Heart right ventricle (tissue), 16 donors: ENCODE measurements around the gene ELN. TPM values are rescaled to one million over a fixed set of nuclear protein-coding genes. Genes with fewer than 3 reads are reported as not detected.
A peak's percentile ranks its signal among the peaks of the same experiment; 100 is the strongest.

Experiments used
- ATAC-seq, 8 donors: fragments of 200-7000 bp; cut with Tn5 transposase; one replicate each; pipeline ENCODE4 v1.9.1; 2020; ENCODE audit warnings: mild to moderate bottlenecking in 8 of 8, moderate library complexity in 8 of 8, moderate number of reproducible peaks in 1 of 8
- DNase-seq, 2 donors: peaks; one replicate each; pipeline ENCODE4 v3.0.0-alpha.2; 2020
- H3K27ac ChIP-seq, 10 donors: fragments of 200-600 bp; sonication (generic) in 2 of 10; one replicate each; pipeline versions ENCODE4 v1.5.0 to v1.8.0; 2020 to 2022; ENCODE audit warnings: mild to moderate bottlenecking in 3 of 10
- H3K27me3 ChIP-seq, 7 donors: fragments of 200-600 bp; one replicate each; pipeline ENCODE4 v1.8.0; 2021 to 2022; ENCODE audit warnings: mild to moderate bottlenecking in 2 of 7
- H3K36me3 ChIP-seq, 9 donors: fragments of 200-600 bp; sonication (generic) in 1 of 9; one replicate each; pipeline versions ENCODE4 v1.5.0 to v1.8.0; 2020 to 2022; ENCODE audit warnings: mild to moderate bottlenecking in 2 of 9
- H3K4me1 ChIP-seq, 9 donors: fragments of 200-600 bp; sonication (generic) in 1 of 9; one replicate each; pipeline versions ENCODE4 v1.5.0 to v1.8.0; 2020 to 2022; ENCODE audit warnings: mild to moderate bottlenecking in 4 of 9
- H3K4me3 ChIP-seq, 10 donors: fragments of 200-600 bp; sonication (generic) in 2 of 10; one replicate each; pipeline versions ENCODE4 v1.5.0 to v1.8.0; 2020 to 2022; ENCODE audit warnings: mild to moderate bottlenecking in 7 of 10, moderate library complexity in 2 of 10
- H3K9me3 ChIP-seq, 11 donors: fragments of 200-600 bp in 10 of 11; sonication (generic) in 2 of 11; one replicate each; pipeline versions ENCODE4 v1.5.0 to v1.8.0; 2013 to 2022; ENCODE audit warnings: mild to moderate bottlenecking in 2 of 11, control low read depth in 1 of 11, moderate library complexity in 1 of 11
- WGBS, 2 donors: extraction: QIAGEN DNeasy Blood & Tissue Kit; methylation state at CpG; one replicate each; pipeline ENCODE4 v1.1.7; 2013; ENCODE audit warnings: inconsistent platforms in 1 of 2; 5-methylcytosine and 5-hydroxymethylcytosine counted together
- intact Hi-C, 10 donors: fragments of 100-400 bp; cut with DNase I; formaldehyde crosslinking; loops; one replicate each; pipeline versions ENCODE4 v1.11.1 to v1.14.2; 2022
- polyA plus RNA-seq, 2 donors: library from polyadenylated mRNA; stranded (reverse); fragments of 200-250 nt; gene quantifications; one replicate each; pipeline ENCODE4 v1.2.3, GENCODE V29; 2013
- total RNA-seq, 10 donors: library from RNA; stranded (reverse); fragmentation: NEBNext Ultra II Directional in 3 of 10; extraction: Animal tissue kit (Norgen Biotek cat#: 25700) in 3 of 10; gene quantifications; one replicate each; pipeline versions ENCODE4 v1.2.1 to v1.2.4, GENCODE V29; 2021 to 2023
- TF ChIP-seq, protein P1 (sequence below), 9 donors: fragments of 200-600 bp; sonication (generic) in 2 of 9; IDR thresholded peaks; one replicate each; pipeline versions ENCODE4 v1.5.0 to v1.8.0; 2021 to 2022; ENCODE audit warnings: antibody characterized with exemption in 9 of 9, mild to moderate bottlenecking in 5 of 9, moderate library complexity in 1 of 9
- donor health status: Arrhythmogenic right ventricular cardiomyopathy.
- donor health status: ischemic (EF 13 %, LVEDD 7.1; RV severe dilation, severe dysfunction).
- donor health status: healthy with polysubstance abuse.
- donor health status: DM: no; HTN: yes; CAD: no.
- donor health status: DM: no; HTN: no; CAD: no.
- donor health status: ischemic (EF 25% LVEDD 6.9; RV normal size, moderate dysfunction).
- donor health status: ischemic (EF 25% LVEDD 5.7; RV mildly dilated, moderate dysfunction).
- donor health status: healthy.
- donor health status: DM: yes; HTN: yes; CAD: no.
- donor health status: Ischemic cardiomyopathy.
- donor health status: ischemic (EF 35%, LVEDD 5.7; RV mildly dilated, moderate dysfunction).
- donor health status: nonischemic (EF 11% LVEDD 7.7; RV severe dilation, severe dysfunction).
- donor health status: DM: yes; HTN: yes; CAD: no.
- donor health status: PGD.
- donor health status: ischemic (EF 29% LVEDD 5.4; RV normal size, mild dysfunction).
- donor health status: nonischemic (EF 23%, LVEDD 6.1; RV moderate dilation, normal function).

Gene ELN
- total and polyA plus RNA-seq, 12 donors, result 14.2 to 99.8 (median 31.8) TPM

GRCh38 chr7:74084722-74085578 is 57.0 kb downstream of the ELN start:
- Histone ChIP-seq H3K36me3 (peaks cover 0 to 29% (median 0%) of the 10 kb centered on the region in 9 donors), H3K4me3 (peak overlapping the region in 9 of 10 donors; percentile 68 to 95 (median 78)), H3K27me3 (no peaks in the 10 kb centered on the region), H3K4me1 (peaks cover 6 to 23% (median 19%) of the 10 kb centered on the region in 9 donors), H3K9me3 (no peaks in the 10 kb centered on the region), H3K27ac (peak overlapping the region in 7 of 10 donors; percentile 23 to 85 (median 56))
- DNase-seq, result no peak
- TF ChIP-seq, protein P1, sequence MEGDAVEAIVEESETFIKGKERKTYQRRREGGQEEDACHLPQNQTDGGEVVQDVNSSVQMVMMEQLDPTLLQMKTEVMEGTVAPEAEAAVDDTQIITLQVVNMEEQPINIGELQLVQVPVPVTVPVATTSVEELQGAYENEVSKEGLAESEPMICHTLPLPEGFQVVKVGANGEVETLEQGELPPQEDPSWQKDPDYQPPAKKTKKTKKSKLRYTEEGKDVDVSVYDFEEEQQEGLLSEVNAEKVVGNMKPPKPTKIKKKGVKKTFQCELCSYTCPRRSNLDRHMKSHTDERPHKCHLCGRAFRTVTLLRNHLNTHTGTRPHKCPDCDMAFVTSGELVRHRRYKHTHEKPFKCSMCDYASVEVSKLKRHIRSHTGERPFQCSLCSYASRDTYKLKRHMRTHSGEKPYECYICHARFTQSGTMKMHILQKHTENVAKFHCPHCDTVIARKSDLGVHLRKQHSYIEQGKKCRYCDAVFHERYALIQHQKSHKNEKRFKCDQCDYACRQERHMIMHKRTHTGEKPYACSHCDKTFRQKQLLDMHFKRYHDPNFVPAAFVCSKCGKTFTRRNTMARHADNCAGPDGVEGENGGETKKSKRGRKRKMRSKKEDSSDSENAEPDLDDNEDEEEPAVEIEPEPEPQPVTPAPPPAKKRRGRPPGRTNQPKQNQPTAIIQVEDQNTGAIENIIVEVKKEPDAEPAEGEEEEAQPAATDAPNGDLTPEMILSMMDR (IDR thresholded peaks at IDR 0.05), result no peak
- intact Hi-C loops, result loop anchor here in 4 of 10 donors (5.0 kb wide), 4 partner anchors 53 to 102 kb away; no protein-coding TSS in a partner anchor
- peak in 3 of 8 donors; percentile 12 to 27 (median 23) for ATAC-seq
- 70 to 81% methylated on average over 6 of the region's 6 CpGs for WGBS, 2 donors

DNA sequence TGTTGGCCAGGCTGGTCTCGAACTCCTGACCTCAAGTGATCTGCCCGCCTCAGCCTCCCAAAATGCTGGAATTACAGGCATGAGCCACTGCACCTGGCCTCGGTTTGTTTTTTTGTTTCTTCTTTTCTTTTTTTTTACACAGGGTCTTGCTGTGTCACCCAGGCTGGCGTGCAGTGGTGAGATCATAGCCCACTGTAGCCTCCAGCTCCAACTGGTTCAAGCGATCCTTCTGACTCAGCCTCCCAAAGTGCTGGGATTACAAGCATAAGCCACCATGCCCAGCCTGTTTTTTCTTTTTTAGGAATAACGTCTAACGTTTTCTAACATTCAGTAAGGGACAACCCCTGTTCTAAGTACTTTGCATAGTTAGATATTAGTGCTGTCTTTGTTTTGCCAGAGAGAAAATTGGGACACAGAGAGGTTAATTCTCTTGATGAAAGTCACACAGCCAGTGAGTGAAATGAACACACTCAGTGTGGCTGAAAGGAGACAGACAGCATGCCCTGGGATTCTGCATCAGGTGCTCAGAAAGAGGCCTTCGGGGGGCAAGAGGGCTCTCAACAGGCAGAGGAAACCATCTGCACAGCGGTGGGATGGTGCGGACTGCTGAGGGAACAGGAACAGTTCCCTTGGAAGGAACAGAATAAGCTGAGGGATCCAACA is 59.9 kb downstream of the ELN start:
- TF ChIP-seq, protein P1 (IDR thresholded peaks at IDR 0.05), result no peak
- H3K9me3 ChIP-seq, result no peaks in the 10 kb centered on the region
- intact Hi-C loops, result loop anchor here in 1 of 10 donors (5.0 kb wide), 1 partner anchor 94 kb away; no protein-coding TSS in a partner anchor
- WGBS, 2 donors, result 96 to 97% methylated on average over 10 of the region's 10 CpGs
- no peak overlapping the region for H3K27ac ChIP-seq
- peaks cover 6 to 30% (median 26%) of the 10 kb centered on the region in 9 donors for H3K4me1 ChIP-seq
- peaks cover 0 to 29% (median 0%) of the 10 kb centered on the region in 9 donors for H3K36me3 ChIP-seq
- DNase-seq (no peak), ATAC-seq (no peak)
- H3K27me3 ChIP-seq, result no peaks in the 10 kb centered on the region
- H3K4me3 ChIP-seq, result no peak overlapping the region

- DNase-seq, result peak; percentile 38 to 71
- Histone ChIP-seq H3K27me3 (no peaks in the 10 kb centered on the region), H3K4me3 (peak overlapping the region in 4 of 10 donors; percentile 54 to 63 (median 58)), H3K36me3 (peaks cover 0 to 23% (median 1%) of the 10 kb centered on the region in 9 donors), H3K4me1 (peaks cover 10 to 38% (median 30%) of the 10 kb centered on the region in 9 donors), H3K9me3 (peaks cover 0 to under 1% (median 0%) of the 10 kb centered on the region in 11 donors), H3K27ac (peak overlapping the region; percentile 2 to 92 (median 74))
- TF ChIP-seq, protein P1 (IDR thresholded peaks at IDR 0.05), result no peak
- intact Hi-C loops, result loop anchor here in 3 of 10 donors (5.0 kb wide), 2 partner anchors 80 to 85 kb away; partner anchors contain the start of gene EIF4H (in 2 of the 3)
- 46 to 47% methylated on average over 13 of the region's 13 CpGs for WGBS, 2 donors
- ATAC-seq, result peak; percentile 49 to 62 (median 54)
Observed at GRCh38 chr7:74092321-74092963, 64.5 kb downstream of the ELN start.
